ENCODE results near the gene WSB1. TPM values are rescaled to one million over a fixed set of nuclear protein-coding genes. Genes with fewer than 3 reads are reported as not detected.
A peak's percentile ranks its signal among the peaks of the same experiment; 100 is the strongest.

The WSB1 gene
- total and polyA plus RNA-seq, 9 of the 15 experiments (the other 6 are each of a cell fraction or from before 2014, with no cell fraction given) = 22.8 to 229 (median 81.1) TPM

GRCh38 chr17:27353461-27354050 lies 59.6 kb downstream of the WSB1 start (continued):
- no peak for TF ChIP-seq ZNF407 (IDR thresholded peaks at IDR 0.05; ENCODE audit: low read depth)
- TF ChIP-seq ZNF512 (tag; IDR thresholded peaks at IDR 0.05) = no peak
- peak; percentile 87; the same call in 1 of the 2 replicates for TF ChIP-seq BRD4 (IDR thresholded peaks at IDR 0.05)
- TF ChIP-seq ZBTB9 (CRISPR knock-in tag; IDR thresholded peaks at IDR 0.05) = no peak
- peak; percentile 38; the same call in 1 of the 2 replicates for TF ChIP-seq STAG1 (CRISPR knock-in tag; IDR thresholded peaks at IDR 0.05; ENCODE audit: borderline replicate concordance)
- no peak for TF ChIP-seq RBBP5 (IDR thresholded peaks at IDR 0.05; ENCODE audit: borderline replicate concordance, insufficient read depth, low read length, poor library complexity, severe bottlenecking)
- TF ChIP-seq XRCC5 (IDR thresholded peaks at IDR 0.05; ENCODE audit: low read depth, low read length) = no peak
- TF ChIP-seq ZBED1 (IDR thresholded peaks at IDR 0.05) = 0 out of 2 replicates have a peak, but pooled peaks have one; percentile 17
- peak; percentile 37; the same call in 1 of the 2 replicates for TF ChIP-seq E2F3 (CRISPR knock-in tag; IDR thresholded peaks at IDR 0.05)
- TF ChIP-seq JUND (IDR thresholded peaks at IDR 0.05; ENCODE audit: borderline replicate concordance, low read depth, low read length) = peak; percentile 100
- TF ChIP-seq JUND (tag; IDR thresholded peaks at IDR 0.05; ENCODE audit: borderline replicate concordance, low read depth, low read length) = peak; percentile 98
- peak; percentile 82 for TF ChIP-seq BRD9 (IDR thresholded peaks at IDR 0.05; ENCODE audit: low read depth, partially characterized antibody)
- TF ChIP-seq LCOR (CRISPR knock-in tag; IDR thresholded peaks at IDR 0.05) = no peak
- TF ChIP-seq ZNF133 (CRISPR knock-in tag; IDR thresholded peaks at IDR 0.05) = no peak
- TF ChIP-seq ZBTB34 (CRISPR knock-in tag; IDR thresholded peaks at IDR 0.05) = no peak
